GM12872 (cell line): ENCODE results near the gene GNS.

Experiments
- CTCF ChIP-seq: IDR thresholded peaks from 3 replicates; pipeline ENCODE4 v1.5.1; 2011; ENCODE audit warnings: low read depth, mild to moderate bottlenecking, low read length, moderate library complexity; ENCODE audit not compliant: insufficient read depth

The GNS gene

GRCh38 chr12:64666054-64666914, 92.9 kb downstream of the GNS start:
- TF ChIP-seq CTCF, result no peak

GRCh38 chr12:64665514-64665913, 93.7 kb downstream of the GNS start:
- TF ChIP-seq CTCF, result no peak
